ENCODE results near the gene FHDC1. TPM values are rescaled to one million over a fixed set of nuclear protein-coding genes. Genes with fewer than 3 reads are reported as not detected.

Gene FHDC1
- total RNA-seq, 1 donor from 2014 or later, result 3.7 TPM

- H3K4me1 ChIP-seq (ENCODE audit: control insufficient read depth in 3 of 3, insufficient read depth in 3 of 3, low read length in 3 of 3), result no peaks in the 10 kb centered on the region
- H3K9me3 ChIP-seq (ENCODE audit: control insufficient read depth in 3 of 3, low read length in 3 of 3), result no peaks in the 10 kb centered on the region
- no peaks in the 10 kb centered on the region for H3K36me3 ChIP-seq (ENCODE audit: control insufficient read depth in 3 of 3, insufficient read depth in 3 of 3, low read length in 3 of 3)
- H3K27me3 ChIP-seq (ENCODE audit: control insufficient read depth in 3 of 3, insufficient read depth in 3 of 3, low read length in 3 of 3), result peaks cover 0 to under 1% (median 0%) of the 10 kb centered on the region in 3 donors
- no peak overlapping the region for H3K4me3 ChIP-seq (ENCODE audit: low read length in 3 of 3)
- no peak overlapping the region for H3K27ac ChIP-seq (ENCODE audit: low read depth, low read length)
- no peak overlapping the region for H3K9ac ChIP-seq (ENCODE audit: low read depth in 1 of 3, low read length in 3 of 3)
Measured at GRCh38 chr4:152990471-152991131, 54.5 kb downstream of the FHDC1 start.

- Histone ChIP-seq H3K9ac (ENCODE audit: low read depth in 1 of 3, low read length in 3 of 3) (no peak overlapping the region), H3K27ac (ENCODE audit: low read depth, low read length) (no peak overlapping the region), H3K27me3 (ENCODE audit: control insufficient read depth in 3 of 3, insufficient read depth in 3 of 3, low read length in 3 of 3) (peaks cover 0 to 2% (median 0%) of the 10 kb centered on the region in 3 donors), H3K4me1 (ENCODE audit: control insufficient read depth in 3 of 3, insufficient read depth in 3 of 3, low read length in 3 of 3) (peaks cover 0 to 3% (median 3%) of the 10 kb centered on the region in 3 donors), H3K4me3 (ENCODE audit: low read length in 3 of 3) (no peak overlapping the region), H3K36me3 (ENCODE audit: control insufficient read depth in 3 of 3, insufficient read depth in 3 of 3, low read length in 3 of 3) (no peaks in the 10 kb centered on the region), H3K9me3 (ENCODE audit: control insufficient read depth in 3 of 3, low read length in 3 of 3) (no peaks in the 10 kb centered on the region)
Measured at GRCh38 chr4:152991398-152991797, 55.3 kb downstream of the FHDC1 start.

- Histone ChIP-seq H3K27me3 (ENCODE audit: control insufficient read depth in 3 of 3, insufficient read depth in 3 of 3, low read length in 3 of 3) (peaks cover 0 to 2% (median 0%) of the 10 kb centered on the region in 3 donors), H3K27ac (ENCODE audit: low read depth, low read length) (no peak overlapping the region), H3K36me3 (ENCODE audit: control insufficient read depth in 3 of 3, insufficient read depth in 3 of 3, low read length in 3 of 3) (no peaks in the 10 kb centered on the region), H3K9me3 (ENCODE audit: control insufficient read depth in 3 of 3, low read length in 3 of 3) (no peaks in the 10 kb centered on the region), H3K4me1 (ENCODE audit: control insufficient read depth in 3 of 3, insufficient read depth in 3 of 3, low read length in 3 of 3) (peaks cover 3 to 4% (median 3%) of the 10 kb centered on the region in 3 donors), H3K4me3 (ENCODE audit: low read length in 3 of 3) (no peak overlapping the region), H3K9ac (ENCODE audit: low read depth in 1 of 3, low read length in 3 of 3) (no peak overlapping the region)
Measured at GRCh38 chr4:152992027-152992426, 55.9 kb downstream of the FHDC1 start.

GRCh38 chr4:152992466-152992865, 56.3 kb downstream of the FHDC1 start:
- no peaks in the 10 kb centered on the region for H3K36me3 ChIP-seq (ENCODE audit: control insufficient read depth in 3 of 3, insufficient read depth in 3 of 3, low read length in 3 of 3)
- H3K9me3 ChIP-seq (ENCODE audit: control insufficient read depth in 3 of 3, low read length in 3 of 3), result no peaks in the 10 kb centered on the region

GRCh38 chr4:152994038-152994437, 57.9 kb downstream of the FHDC1 start:
- H3K36me3 ChIP-seq (ENCODE audit: control insufficient read depth in 3 of 3, insufficient read depth in 3 of 3, low read length in 3 of 3), result no peaks in the 10 kb centered on the region
- no peak overlapping the region for H3K4me3 ChIP-seq (ENCODE audit: low read length in 3 of 3)
- H3K9ac ChIP-seq (ENCODE audit: low read depth in 1 of 3, low read length in 3 of 3), result no peak overlapping the region
- H3K27ac ChIP-seq (ENCODE audit: low read depth, low read length), result no peak overlapping the region
- peaks cover 3 to 4% (median 3%) of the 10 kb centered on the region in 3 donors for H3K4me1 ChIP-seq (ENCODE audit: control insufficient read depth in 3 of 3, insufficient read depth in 3 of 3, low read length in 3 of 3)
- H3K9me3 ChIP-seq (ENCODE audit: control insufficient read depth in 3 of 3, low read length in 3 of 3), result no peaks in the 10 kb centered on the region
- peaks cover 0 to 2% (median 0%) of the 10 kb centered on the region in 3 donors for H3K27me3 ChIP-seq (ENCODE audit: control insufficient read depth in 3 of 3, insufficient read depth in 3 of 3, low read length in 3 of 3)

More at GRCh38 chr4:152992466-152992865, 56.3 kb downstream of the FHDC1 start:
- H3K4me3 ChIP-seq (ENCODE audit: low read length in 3 of 3), result no peak overlapping the region
- H3K4me1 ChIP-seq (ENCODE audit: control insufficient read depth in 3 of 3, insufficient read depth in 3 of 3, low read length in 3 of 3), result peaks cover 3 to 4% (median 3%) of the 10 kb centered on the region in 3 donors
- H3K27ac ChIP-seq (ENCODE audit: low read depth, low read length), result no peak overlapping the region
- H3K27me3 ChIP-seq (ENCODE audit: control insufficient read depth in 3 of 3, insufficient read depth in 3 of 3, low read length in 3 of 3), result peaks cover 0 to 2% (median 0%) of the 10 kb centered on the region in 3 donors
- no peak overlapping the region for H3K9ac ChIP-seq (ENCODE audit: low read depth in 1 of 3, low read length in 3 of 3)

- H3K36me3 ChIP-seq (ENCODE audit: control insufficient read depth in 3 of 3, insufficient read depth in 3 of 3, low read length in 3 of 3), result no peaks in the 10 kb centered on the region
- H3K27ac ChIP-seq (ENCODE audit: low read depth, low read length), result no peak overlapping the region
- H3K4me3 ChIP-seq (ENCODE audit: low read length in 3 of 3), result no peak overlapping the region
- H3K4me1 ChIP-seq (ENCODE audit: control insufficient read depth in 3 of 3, insufficient read depth in 3 of 3, low read length in 3 of 3), result peaks cover 3 to 4% (median 3%) of the 10 kb centered on the region in 3 donors
- H3K27me3 ChIP-seq (ENCODE audit: control insufficient read depth in 3 of 3, insufficient read depth in 3 of 3, low read length in 3 of 3), result peaks cover 0 to 2% (median 0%) of the 10 kb centered on the region in 3 donors
- H3K9me3 ChIP-seq (ENCODE audit: control insufficient read depth in 3 of 3, low read length in 3 of 3), result no peaks in the 10 kb centered on the region
- no peak overlapping the region for H3K9ac ChIP-seq (ENCODE audit: low read depth in 1 of 3, low read length in 3 of 3)
Measured at GRCh38 chr4:152996111-152996571, 60.0 kb downstream of the FHDC1 start.

- Histone ChIP-seq H3K9me3 (ENCODE audit: control insufficient read depth in 3 of 3, low read length in 3 of 3) (no peaks in the 10 kb centered on the region), H3K4me1 (ENCODE audit: control insufficient read depth in 3 of 3, insufficient read depth in 3 of 3, low read length in 3 of 3) (peaks cover 3 to 4% (median 3%) of the 10 kb centered on the region in 3 donors), H3K27ac (ENCODE audit: low read depth, low read length) (no peak overlapping the region), H3K27me3 (ENCODE audit: control insufficient read depth in 3 of 3, insufficient read depth in 3 of 3, low read length in 3 of 3) (peaks cover 0 to 2% (median 0%) of the 10 kb centered on the region in 3 donors), H3K9ac (ENCODE audit: low read depth in 1 of 3, low read length in 3 of 3) (no peak overlapping the region), H3K36me3 (ENCODE audit: control insufficient read depth in 3 of 3, insufficient read depth in 3 of 3, low read length in 3 of 3) (no peaks in the 10 kb centered on the region), H3K4me3 (ENCODE audit: low read length in 3 of 3) (no peak overlapping the region)
Measured at GRCh38 chr4:152996672-152997071, 60.5 kb downstream of the FHDC1 start.

- Histone ChIP-seq H3K4me1 (ENCODE audit: control insufficient read depth in 3 of 3, insufficient read depth in 3 of 3, low read length in 3 of 3) (peaks cover 3 to 4% (median 3%) of the 10 kb centered on the region in 3 donors), H3K36me3 (ENCODE audit: control insufficient read depth in 3 of 3, insufficient read depth in 3 of 3, low read length in 3 of 3) (no peaks in the 10 kb centered on the region), H3K27me3 (ENCODE audit: control insufficient read depth in 3 of 3, insufficient read depth in 3 of 3, low read length in 3 of 3) (peaks cover 0 to 2% (median 0%) of the 10 kb centered on the region in 3 donors), H3K9ac (ENCODE audit: low read depth in 1 of 3, low read length in 3 of 3) (no peak overlapping the region), H3K4me3 (ENCODE audit: low read length in 3 of 3) (no peak overlapping the region), H3K27ac (ENCODE audit: low read depth, low read length) (no peak overlapping the region), H3K9me3 (ENCODE audit: control insufficient read depth in 3 of 3, low read length in 3 of 3) (no peaks in the 10 kb centered on the region)
Measured at GRCh38 chr4:152997288-152997687, 61.2 kb downstream of the FHDC1 start.

- H3K4me1 ChIP-seq (ENCODE audit: control insufficient read depth in 3 of 3, insufficient read depth in 3 of 3, low read length in 3 of 3), result peaks cover 3 to 4% (median 3%) of the 10 kb centered on the region in 3 donors
- no peak overlapping the region for H3K9ac ChIP-seq (ENCODE audit: low read depth in 1 of 3, low read length in 3 of 3)
- no peaks in the 10 kb centered on the region for H3K9me3 ChIP-seq (ENCODE audit: control insufficient read depth in 3 of 3, low read length in 3 of 3)
- H3K4me3 ChIP-seq (ENCODE audit: low read length in 3 of 3), result no peak overlapping the region
- H3K36me3 ChIP-seq (ENCODE audit: control insufficient read depth in 3 of 3, insufficient read depth in 3 of 3, low read length in 3 of 3), result no peaks in the 10 kb centered on the region
- peaks cover 0 to 2% (median 0%) of the 10 kb centered on the region in 3 donors for H3K27me3 ChIP-seq (ENCODE audit: control insufficient read depth in 3 of 3, insufficient read depth in 3 of 3, low read length in 3 of 3)
- no peak overlapping the region for H3K27ac ChIP-seq (ENCODE audit: low read depth, low read length)
Measured at GRCh38 chr4:152997771-152998487, 61.8 kb downstream of the FHDC1 start.

GRCh38 chr4:152998861-152999260, 62.7 kb downstream of the FHDC1 start:
- Histone ChIP-seq H3K4me1 (ENCODE audit: control insufficient read depth in 3 of 3, insufficient read depth in 3 of 3, low read length in 3 of 3) (peaks cover 3 to 4% (median 3%) of the 10 kb centered on the region in 3 donors), H3K36me3 (ENCODE audit: control insufficient read depth in 3 of 3, insufficient read depth in 3 of 3, low read length in 3 of 3) (no peaks in the 10 kb centered on the region), H3K4me3 (ENCODE audit: low read length in 3 of 3) (no peak overlapping the region), H3K9me3 (ENCODE audit: control insufficient read depth in 3 of 3, low read length in 3 of 3) (no peaks in the 10 kb centered on the region), H3K9ac (ENCODE audit: low read depth in 1 of 3, low read length in 3 of 3) (no peak overlapping the region), H3K27ac (ENCODE audit: low read depth, low read length) (no peak overlapping the region), H3K27me3 (ENCODE audit: control insufficient read depth in 3 of 3, insufficient read depth in 3 of 3, low read length in 3 of 3) (peaks cover 0 to 2% (median 0%) of the 10 kb centered on the region in 3 donors)
